NCI-H524 (cell line): ENCODE measurements around the gene PLPP3.

ENCODE experiments used
- DNase-seq, 2 experiments: peaks; one replicate each; lab custom pipeline; 2025; lab: John Stamatoyannopoulos, UW

PLPP3 gene

DNA sequence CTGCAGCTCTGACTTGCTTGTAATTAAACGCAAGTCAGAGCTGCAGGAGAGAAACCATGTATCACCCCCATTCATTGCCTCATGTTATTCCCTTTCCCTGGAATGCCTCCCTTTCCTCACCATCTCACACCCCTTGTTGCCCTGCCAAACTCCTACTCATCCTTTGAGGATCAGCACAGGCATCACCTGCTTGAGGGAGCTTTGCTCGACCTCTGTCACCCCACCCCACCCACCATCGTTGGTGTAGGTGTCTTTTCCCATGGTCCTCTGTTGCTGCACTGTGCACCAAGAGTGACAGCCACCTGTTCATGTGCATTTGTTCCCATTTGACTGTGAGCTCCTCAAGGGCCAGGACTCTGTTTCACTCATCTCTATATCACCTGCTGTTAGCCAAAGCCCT lies 117.2 kb downstream of the PLPP3 start:
- no peak for DNase-seq

DNA sequence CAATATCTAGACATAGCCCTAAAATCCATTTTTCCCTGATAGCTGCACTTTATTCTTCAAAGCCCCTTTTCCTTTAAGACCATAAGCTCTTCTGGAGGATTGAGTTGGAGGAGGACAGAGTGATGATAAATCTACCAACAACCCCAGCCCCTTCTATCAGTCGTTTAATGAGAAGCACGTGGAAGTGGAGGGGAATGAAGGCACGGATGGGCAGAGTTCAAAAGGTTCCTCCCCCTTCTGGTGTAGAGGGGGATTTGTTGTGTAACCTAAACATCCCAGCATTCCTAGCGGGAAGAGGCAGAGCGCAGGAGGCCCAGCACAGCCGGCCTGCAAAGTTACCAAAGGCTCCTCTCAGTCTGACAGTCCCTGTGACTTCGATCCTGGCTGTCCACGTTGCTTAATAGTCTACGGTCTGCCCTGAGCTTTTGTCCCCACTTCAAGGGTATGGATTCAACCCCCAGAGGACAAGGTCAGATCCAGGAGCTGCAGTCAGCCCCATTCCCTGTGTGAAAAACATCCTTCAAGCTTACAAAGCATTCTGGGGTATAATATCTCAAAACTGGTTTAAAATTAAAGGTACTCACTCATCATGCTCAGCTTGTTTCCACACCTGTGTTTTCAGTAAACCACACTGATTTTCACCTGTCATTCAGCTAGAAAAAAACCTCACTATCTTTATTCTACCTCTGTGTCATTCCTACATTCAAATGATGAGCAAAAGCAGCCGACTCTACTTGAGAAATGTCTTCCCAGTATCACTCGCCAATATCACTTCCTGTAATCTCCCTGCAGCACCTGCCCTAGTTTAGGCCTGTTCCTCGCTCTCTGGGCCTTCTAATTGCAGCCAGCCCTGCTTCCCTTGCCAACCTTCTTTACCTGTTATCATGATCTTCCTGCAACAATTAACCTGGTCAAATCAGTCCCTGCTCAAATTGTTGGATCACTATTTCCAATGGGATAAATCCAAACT lies 117.9 kb downstream of the PLPP3 start:
- no peak for DNase-seq

DNA sequence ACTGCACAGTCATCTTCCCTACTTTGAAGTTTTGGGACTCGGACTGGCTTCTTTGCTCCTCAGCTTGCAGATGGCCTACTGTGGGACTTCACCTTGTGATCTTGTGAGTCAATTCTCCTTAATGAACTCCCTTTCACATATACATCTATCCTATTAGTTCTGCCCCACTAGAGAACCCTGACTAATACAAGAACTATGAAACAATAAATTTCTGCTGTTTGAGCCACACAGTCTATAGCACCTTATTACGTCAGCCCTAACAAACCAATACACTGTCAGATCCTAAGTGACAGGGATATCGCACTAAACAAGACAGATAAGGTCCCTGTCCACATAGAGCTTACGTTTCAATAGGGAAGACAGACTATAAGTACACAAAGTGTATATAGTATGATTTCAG lies 120.1 kb downstream of the PLPP3 start:
- no peak for DNase-seq

DNA sequence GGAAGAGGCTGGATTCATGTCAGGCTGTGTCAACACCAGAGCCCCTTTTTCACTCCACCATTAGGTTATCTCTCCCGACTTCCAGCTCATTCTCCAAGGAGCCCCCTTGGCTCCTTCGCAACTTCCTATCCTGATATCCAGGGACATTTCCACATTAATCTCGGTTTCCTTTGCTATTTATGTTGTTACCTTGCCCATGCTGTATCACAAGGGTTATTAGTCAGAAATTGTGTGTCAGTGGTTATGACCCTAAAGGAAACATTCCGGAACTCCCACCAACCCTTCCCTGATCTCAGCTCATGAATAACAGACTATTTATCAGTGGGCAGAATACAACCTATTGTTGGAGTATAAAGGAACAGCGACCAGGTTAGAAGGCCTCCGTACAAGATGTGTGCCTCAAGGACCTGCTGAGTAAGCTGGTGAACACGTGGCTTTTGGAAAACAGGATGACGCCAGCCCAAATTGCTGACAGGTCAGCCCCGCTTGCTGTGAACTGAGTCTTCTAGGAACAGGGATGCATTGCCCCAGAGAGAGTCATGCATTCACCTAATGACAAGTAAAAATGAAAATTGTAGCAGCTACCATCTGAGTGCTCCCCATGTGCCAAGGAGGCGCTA lies 121.5 kb downstream of the PLPP3 start:
- no peak for DNase-seq

DNA sequence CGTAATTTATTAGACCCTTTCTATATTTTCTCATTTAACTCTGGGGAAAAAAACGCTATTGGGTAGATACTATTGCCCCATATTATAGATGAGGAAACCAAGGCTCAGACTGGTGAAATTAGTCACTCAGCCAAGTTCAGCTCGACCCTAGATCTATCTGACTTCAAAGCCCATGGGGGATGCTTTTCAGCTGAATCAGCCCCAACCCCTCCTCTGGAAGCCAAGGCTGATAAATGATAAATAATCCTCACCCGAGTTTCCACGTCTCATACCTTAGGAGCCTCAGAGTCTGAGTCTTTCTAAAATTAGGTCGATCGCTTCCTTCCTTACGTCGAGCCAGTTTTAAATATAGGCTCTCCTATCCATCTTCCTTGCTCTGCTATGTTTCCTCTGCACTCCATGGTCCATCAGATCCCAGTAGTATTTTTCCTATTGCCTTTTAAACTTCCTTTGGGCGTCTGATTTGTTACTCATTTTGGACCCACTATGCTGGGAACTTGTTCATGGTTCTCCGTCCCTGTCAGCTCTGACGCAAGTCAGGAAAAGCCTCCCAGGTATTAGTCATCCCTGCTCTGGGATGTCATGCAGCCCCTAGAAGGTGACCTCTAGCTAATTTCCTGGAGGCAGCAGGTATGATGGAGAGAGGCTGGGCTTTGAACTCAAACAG lies 122.8 kb downstream of the PLPP3 start:
- no peak for DNase-seq

DNA sequence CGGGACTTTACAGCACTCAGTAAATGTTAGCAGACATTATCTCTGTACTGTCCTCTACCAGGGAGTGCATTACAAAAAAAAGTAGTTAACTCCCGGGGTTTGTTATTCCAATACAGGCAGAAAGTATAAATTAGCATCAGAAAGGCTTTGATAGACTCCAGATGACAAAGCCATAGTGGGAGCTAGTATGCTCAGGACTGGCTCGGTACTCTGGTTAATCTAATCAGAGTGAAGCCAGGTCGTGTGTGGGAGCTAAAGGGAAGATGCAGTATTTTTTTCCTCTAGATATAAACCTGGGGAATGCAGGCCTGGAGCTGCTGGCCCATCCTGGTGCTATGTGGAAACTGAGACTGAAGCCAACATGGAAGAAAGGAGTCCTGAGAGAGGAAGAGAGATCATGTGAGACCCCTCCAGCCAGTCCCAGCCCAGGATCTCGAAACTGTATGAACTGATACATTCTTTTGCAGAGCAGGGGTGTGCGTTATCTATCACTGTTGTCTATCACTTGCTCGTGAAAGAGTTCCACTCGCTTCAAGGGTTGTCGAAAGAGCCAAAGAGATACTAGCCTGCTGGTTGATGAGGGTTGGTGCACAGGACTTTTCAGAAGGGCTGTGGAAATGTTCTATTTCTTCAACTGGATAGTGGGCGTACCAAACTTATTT lies 125.8 kb downstream of the PLPP3 start:
- DNase-seq = no peak

DNA sequence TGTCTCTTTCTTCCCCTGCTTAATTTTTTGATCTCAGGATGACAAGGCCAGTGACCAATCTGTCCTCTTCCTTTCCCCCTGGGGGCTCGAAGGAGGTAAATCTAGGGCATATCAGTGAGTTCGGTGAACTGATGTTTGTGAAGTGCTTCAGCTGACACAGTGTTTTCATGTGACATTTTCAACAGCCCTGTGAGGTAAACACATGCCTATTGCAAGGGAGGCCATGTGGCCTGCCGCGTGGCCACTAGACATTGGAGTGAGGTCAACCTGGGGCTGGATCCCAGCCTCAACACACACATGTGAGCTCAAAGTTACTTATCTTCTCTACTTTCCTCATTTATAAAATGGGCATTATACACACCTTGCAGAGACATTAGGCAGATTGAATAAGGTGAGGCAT lies 126.3 kb downstream of the PLPP3 start:
- no peak for DNase-seq

DNA sequence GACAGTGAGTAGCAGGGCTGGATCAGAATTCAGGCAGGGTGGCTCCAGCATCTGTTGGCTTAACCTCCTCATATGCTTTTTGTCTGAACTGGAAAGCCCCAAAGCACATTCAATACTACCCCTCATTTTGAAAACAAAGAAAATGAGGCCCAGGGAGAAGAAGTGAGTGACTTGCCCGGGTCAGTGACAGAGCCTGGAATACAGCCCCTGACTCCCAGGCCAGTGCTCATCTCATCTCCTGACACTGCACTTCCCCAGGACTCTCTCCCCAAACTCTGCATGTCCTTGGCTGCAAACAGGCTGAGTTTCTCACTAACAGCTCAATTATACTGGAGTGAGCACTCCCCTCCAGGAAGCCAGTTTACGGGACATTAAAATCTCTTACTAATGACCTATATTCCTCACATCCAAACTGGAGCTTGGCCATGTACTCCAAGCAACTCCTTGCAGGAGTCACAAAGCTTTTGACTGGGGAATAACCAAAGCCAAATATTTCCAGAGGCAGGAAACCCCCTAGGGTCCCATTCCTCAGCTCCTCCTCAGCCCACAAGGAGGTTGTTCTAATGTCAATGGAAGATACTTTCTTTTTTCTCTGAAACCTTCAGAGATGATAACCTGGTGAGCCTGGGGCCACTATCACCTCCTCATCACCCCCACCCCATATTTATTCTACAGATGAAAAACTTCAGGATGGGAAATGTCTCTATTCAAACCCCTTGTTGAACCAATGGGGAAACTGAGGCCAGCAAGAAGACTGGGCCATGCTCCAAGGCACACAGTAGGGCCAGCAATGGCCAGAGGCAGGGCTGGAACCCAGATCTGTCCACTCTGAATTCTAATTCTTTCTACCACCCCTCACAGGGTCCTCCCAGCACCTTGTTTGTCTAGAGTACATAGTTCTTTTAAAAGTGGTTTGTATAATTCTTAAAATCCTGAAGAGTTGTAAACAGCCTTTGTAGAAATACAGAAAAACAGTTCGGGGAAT lies 127.0 kb downstream of the PLPP3 start:
- DNase-seq = no peak

DNA sequence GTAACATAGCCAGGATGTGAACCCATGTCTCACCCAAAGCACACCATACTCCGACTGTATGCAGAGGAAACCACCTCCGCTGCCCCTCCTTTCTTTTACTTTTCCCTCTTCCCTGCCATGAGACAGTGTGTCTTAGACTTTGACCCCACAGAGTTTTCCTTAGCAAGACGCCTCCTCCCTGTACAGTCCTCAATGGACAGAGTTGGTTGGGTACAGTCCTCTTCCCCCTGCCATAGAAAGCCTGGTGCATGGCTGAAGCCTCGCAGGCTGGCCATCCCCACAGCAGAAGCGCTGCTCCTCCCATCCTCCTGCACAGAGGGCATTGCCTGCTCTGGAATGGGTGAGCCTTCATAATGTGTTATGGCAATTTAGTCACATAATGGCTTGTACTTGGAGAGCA lies 127.9 kb downstream of the PLPP3 start:
- DNase-seq = no peak

DNA sequence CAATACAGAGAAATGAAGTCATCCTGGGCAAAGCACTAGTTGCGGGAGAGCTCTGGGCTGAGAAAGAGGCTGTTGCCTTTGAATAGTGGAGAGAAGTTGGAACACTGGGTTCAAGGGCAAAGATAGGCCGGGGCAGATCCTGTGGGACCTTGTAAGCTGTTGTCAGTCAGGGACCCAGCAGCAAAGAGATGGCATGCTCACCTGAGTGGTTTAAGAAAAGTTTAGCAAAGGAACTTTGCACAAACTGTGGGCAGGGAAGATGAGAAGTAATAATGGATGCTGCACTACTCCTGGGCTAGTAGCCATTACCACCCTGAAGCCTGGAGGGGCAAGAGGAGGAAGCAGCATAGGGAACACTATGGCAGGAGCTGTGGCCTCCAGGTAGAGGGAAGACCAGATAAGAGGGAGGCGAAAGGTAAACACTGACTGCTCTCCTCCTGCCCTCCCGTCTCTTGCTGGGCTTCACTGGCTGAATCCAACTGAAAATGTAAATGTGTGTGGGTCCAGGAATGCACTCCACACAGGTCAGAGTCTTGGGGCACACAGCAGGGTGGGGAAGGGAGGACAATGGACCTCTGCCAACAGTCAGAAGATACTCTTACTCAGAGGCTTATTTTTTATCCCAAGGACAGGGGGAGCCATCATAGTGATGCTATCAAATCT lies 129.2 kb downstream of the PLPP3 start:
- DNase-seq = no peak

DNA sequence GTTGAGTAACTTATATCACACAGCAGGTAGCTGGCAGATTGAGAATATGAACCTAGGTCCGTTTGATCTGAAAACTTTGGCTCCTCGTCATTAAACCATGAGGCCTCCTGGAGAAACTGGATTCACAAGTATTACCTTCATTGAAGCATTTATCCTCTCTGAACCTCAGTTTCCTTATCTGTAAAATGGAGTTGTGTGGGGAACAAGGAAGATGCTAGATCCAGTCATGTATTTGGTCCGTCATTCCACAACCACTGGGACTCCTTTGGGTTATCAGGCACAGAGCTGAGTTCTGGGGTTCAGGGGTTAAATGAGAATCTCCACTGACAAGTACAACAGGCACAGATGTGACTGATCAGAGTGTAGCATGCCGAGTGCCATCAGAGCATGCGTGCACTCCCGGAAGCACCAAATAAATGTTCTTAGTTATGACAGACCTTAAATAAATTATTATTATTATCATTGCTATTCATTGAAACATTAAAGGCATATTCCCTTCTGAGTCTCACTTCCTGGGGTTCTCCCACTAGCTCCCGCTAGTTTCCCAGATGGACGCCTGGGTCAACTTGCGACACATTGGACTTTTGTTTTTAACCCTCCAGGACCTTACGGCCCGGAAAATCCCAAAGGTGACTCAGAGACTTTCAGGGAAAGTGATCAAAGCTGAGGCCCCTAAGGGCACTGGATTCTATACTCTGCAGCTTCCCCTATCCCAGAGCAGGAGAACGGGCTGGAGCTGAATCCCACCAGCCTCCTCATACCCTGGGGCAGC lies 130.6 kb downstream of the PLPP3 start:
- no peak for DNase-seq

DNA sequence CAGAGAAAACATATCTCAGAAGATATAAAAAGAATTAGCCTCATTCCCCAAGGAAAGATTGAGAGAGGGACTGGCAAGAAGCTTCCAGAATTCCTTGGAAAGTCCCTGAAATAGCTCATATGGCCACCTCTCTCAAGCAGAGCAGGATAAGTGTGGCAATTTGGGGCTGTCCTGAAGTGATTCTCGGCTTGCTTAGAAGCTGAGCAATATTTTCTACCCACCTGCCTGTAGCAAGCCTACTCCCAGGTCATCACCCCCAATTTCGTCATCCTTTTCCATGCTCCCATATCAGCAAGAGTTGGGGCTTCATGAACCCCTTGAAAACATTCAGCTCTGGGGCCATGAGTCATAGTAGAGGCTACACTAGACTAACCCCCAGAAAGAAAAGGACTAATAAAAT lies 131.5 kb downstream of the PLPP3 start:
- DNase-seq = no peak

DNA sequence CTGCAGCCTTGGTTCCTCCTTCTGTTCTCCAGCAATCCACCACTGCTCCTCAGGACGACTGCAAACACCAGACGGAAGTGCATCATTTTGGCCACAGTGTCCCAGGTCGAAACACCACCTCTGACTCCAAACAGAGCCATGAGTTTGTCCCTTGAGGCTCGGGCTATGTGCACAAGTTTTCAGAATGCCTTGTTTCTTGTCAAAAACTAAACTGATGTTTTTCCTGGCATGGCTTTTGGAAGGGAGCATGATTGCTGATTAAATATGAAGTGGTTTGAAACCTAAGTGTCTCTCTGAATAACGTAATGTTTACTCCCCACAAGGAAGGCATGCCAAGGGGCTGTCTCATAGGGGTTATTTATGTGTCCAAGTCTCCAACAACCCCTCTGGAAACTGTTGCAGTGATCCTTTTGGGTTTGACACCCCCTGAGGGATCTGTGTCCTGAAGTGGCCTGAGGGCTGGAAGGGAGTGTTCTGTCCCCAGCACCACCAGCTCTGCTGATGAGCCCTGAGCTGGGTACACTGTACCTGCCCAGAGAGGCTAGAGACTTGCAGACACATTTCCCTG lies 132.7 kb downstream of the PLPP3 start:
- no peak for DNase-seq

DNA sequence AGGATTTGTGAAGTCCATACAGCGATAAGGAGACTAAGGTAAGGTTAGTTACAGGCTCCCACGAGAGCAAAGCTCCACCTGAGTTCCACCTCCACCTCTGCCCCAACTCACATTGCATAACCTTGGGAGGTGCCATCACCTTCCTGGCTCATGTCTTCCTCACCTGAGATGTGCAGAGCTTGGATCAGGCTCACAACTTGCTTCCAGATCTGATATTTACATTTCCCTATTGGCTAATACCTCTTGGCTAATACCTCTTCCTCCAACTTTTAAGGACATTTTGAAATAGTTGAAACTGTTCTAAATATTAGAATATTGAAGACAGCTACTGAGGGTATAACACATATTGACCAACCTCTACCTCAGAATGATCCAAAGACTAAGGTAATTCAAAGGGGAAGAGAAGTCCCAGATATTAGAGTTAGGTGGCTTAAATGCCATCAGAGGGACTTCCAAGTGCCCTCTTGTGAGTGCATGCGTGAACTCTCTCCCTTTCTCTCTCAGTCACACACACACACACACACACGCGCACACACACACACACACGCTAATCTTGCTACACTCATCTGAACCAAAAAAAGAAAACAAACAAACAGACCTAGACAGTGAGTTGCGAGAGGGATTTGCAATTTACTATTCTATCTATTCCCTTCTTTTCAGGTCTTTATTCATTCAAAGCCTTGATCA lies 134.3 kb downstream of the PLPP3 start:
- DNase-seq = no peak
